Endothelial cell (in vitro differentiated cells): ENCODE data around the gene TMEM163. TPM values are rescaled to one million over a fixed set of nuclear protein-coding genes. Genes with fewer than 3 reads are reported as not detected.
"Not testable (repeated sequence)": the region's sequence is repeated elsewhere in the genome, so short reads cannot be mapped to it uniquely, and the experiment has no call there.

Experiments used
- DNase-seq: peaks from one replicate; pipeline ENCODE4 v3.0.0; 2021; ENCODE audit warnings: low spot score
- H3K27ac Mint-ChIP-seq: one replicate; pipeline ENCODE4 v1.8.0; 2021; ENCODE audit warnings: mixed read lengths, inconsistent platforms; ENCODE audit not compliant: unreplicated experiment
- H3K27me3 Mint-ChIP-seq: one replicate; pipeline ENCODE4 v1.8.0; 2021; ENCODE audit warnings: mild to moderate bottlenecking, moderate library complexity, mixed read lengths, inconsistent platforms; ENCODE audit not compliant: unreplicated experiment
- H3K36me3 Mint-ChIP-seq: one replicate; pipeline ENCODE4 v1.8.0; 2021; ENCODE audit warnings: mild to moderate bottlenecking, low read depth, mixed read lengths, inconsistent platforms; ENCODE audit not compliant: unreplicated experiment
- H3K4me1 Mint-ChIP-seq: one replicate; pipeline ENCODE4 v1.8.0; 2021; ENCODE audit warnings: mild to moderate bottlenecking, mixed read lengths, inconsistent platforms; ENCODE audit not compliant: unreplicated experiment
- H3K4me3 Mint-ChIP-seq: one replicate; pipeline ENCODE4 v1.8.0; 2021; ENCODE audit warnings: mild to moderate bottlenecking, mixed read lengths, inconsistent platforms; ENCODE audit not compliant: unreplicated experiment
- H3K9me3 Mint-ChIP-seq: one replicate; pipeline ENCODE4 v1.8.0; 2021; ENCODE audit warnings: mixed read lengths, inconsistent platforms; ENCODE audit not compliant: unreplicated experiment
- CTCF ChIP-seq: fragments of 200-600 bp; sonication (generic); IDR thresholded peaks from one replicate; pipeline ENCODE4 v1.5.0; 2021; ENCODE audit warnings: antibody characterized with exemption; ENCODE audit not compliant: unreplicated experiment
- total RNA-seq: library from RNA; stranded (reverse); fragmentation: NEBNext Ultra II Directional; extraction: Animal tissue kit (Norgen Biotek cat#: 25700); gene quantifications from one replicate; pipeline ENCODE4 v1.2.1, GENCODE V29; 2021; ENCODE audit not compliant: unreplicated experiment

The TMEM163 gene
- total RNA-seq, 1 donor from 2014 or later = 150 TPM

GRCh38 chr2:134513465-134513804 is 205.4 kb downstream of the TMEM163 start:
- Mint-ChIP-seq H3K27me3 (peaks cover 2% of the 10 kb centered on the region), H3K4me1 (no peaks in the 10 kb centered on the region), H3K27ac (no peak overlapping the region), H3K4me3 (no peak overlapping the region), H3K36me3 (peaks cover 21% of the 10 kb centered on the region), H3K9me3 (no peaks in the 10 kb centered on the region)
- no peak for DNase-seq
- TF ChIP-seq CTCF = no peak

DNA sequence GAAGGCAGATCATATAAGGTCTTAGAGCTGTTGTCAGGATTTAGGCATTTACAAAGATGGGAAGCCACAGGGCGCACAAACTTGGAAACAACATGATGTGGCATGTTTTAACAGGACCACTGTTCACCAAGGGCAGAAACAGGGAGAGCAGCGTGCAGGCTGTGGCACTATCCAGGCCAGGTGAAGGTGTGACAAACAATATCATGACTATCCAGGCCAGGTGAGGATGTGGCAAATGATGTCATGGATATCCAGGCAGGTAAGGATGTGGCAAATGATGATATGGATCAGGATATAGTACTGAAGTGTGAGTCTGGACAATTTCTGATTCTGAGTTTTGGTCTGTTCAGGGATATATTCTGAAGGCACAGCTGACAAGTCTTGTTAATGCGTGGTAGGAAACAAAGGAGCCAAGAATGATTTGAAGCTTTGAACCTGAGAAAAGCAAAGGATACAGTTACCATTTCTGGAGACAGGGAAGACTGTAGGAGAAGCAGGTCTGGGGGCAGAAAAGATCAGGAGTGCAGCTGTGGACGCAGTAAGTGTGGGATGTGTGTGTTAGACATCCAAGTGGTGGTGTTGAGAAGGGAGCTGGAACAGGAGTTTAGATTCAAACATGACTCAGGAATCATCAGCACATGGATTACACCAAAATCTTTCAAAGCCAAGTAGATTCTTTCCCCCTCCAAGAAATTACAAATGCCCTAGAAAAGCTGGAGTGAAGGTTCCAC is 205.9 kb downstream of the TMEM163 start:
- Mint-ChIP-seq H3K27ac (no peak overlapping the region), H3K9me3 (no peaks in the 10 kb centered on the region), H3K27me3 (peaks cover 2% of the 10 kb centered on the region), H3K4me3 (peak overlapping the region; percentile 63), H3K36me3 (peaks cover 21% of the 10 kb centered on the region), H3K4me1 (no peaks in the 10 kb centered on the region)
- no peak for DNase-seq
- no peak for TF ChIP-seq CTCF

- peaks cover 8% of the 10 kb centered on the region for H3K27me3 Mint-ChIP-seq
- H3K9me3 Mint-ChIP-seq = no peaks in the 10 kb centered on the region
- H3K4me1 Mint-ChIP-seq = no peaks in the 10 kb centered on the region
- peaks cover 26% of the 10 kb centered on the region for H3K36me3 Mint-ChIP-seq
- no peak for DNase-seq
- TF ChIP-seq CTCF = no peak
- no peak overlapping the region for H3K4me3 Mint-ChIP-seq
- H3K27ac Mint-ChIP-seq = no peak overlapping the region
These were observed 210.4 kb downstream of the TMEM163 start for GRCh38 chr2:134508391-134508790.

DNA sequence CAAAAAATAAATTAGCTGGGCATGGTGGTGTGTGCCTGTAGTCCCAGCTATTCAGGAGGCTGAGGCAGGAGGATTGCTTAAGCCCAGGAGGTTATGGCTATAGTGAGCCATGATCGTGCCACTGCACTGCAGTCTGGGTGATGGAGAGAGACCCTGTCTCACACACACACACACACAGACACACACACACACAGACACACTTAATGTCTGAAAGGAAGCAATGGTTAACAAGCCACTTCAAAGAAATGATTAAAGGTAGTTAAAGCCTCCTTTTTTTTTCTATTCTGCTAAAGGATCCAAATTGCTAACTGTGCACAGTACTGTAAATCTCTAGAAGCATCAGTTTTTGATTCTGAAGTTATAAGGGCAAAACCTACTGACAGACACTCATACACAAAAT is 211.1 kb downstream of the TMEM163 start:
- Mint-ChIP-seq H3K4me1 (no peaks in the 10 kb centered on the region), H3K36me3 (peaks cover 23% of the 10 kb centered on the region), H3K9me3 (no peaks in the 10 kb centered on the region), H3K27ac (no peak overlapping the region), H3K4me3 (no peak overlapping the region), H3K27me3 (peaks cover 8% of the 10 kb centered on the region)
- no peak for DNase-seq
- TF ChIP-seq CTCF = no peak

- H3K9me3 Mint-ChIP-seq, H3K4me1 Mint-ChIP-seq, H3K4me3 Mint-ChIP-seq: not testable (repeated sequence)
These were observed 211.6 kb downstream of the TMEM163 start for GRCh38 chr2:134507159-134507558.

More at GRCh38 chr2:134507159-134507558, 211.6 kb downstream of the TMEM163 start:
- not testable (repeated sequence) for H3K27me3 Mint-ChIP-seq, H3K27ac Mint-ChIP-seq, DNase-seq
- H3K36me3 Mint-ChIP-seq = peaks cover 23% of the 10 kb centered on the region
